GM12878 (cell line): ENCODE data around the gene DDX39A. TPM values are rescaled to one million over a fixed set of nuclear protein-coding genes. Genes with fewer than 3 reads are reported as not detected.
A peak's percentile ranks its signal among the peaks of the same experiment; 100 is the strongest.

ENCODE experiments used
- ATAC-seq: fragments of 200-7000 bp; cut with Tn5 transposase; 3 replicates; pipeline ENCODE4 v1.9.1; 2020; ENCODE audit warnings: mild to moderate bottlenecking, moderate library complexity
- BruUV-seq: library from RNA; stranded (reverse); fragments of 400-500 nt; replicated peaks from 2 replicates; lab custom pipeline; 2021; lab: Mats Ljungman, UMichigan
- CTCF ChIA-PET: fragments of 300-600 bp; sonication (Branson Sonifier 250); formaldehyde crosslinking; extraction: SDS; loops from one replicate; lab custom pipeline; 2021; ENCODE audit warnings: inconsistent platforms; lab: Yijun Ruan, JAX
- POLR2A ChIA-PET: fragments of 350-600 bp; formaldehyde crosslinking; extraction: SDS; loops from one replicate; lab custom pipeline; 2021; ENCODE audit warnings: inconsistent platforms; lab: Charles Lee
- RAD21 ChIA-PET: fragments of 300-600 bp; sonication (Branson Sonifier 250); formaldehyde crosslinking; loops from one replicate; lab custom pipeline; 2023; ENCODE audit warnings: antibody characterized with exemption; ENCODE audit not compliant: unreplicated experiment; lab: Charles Lee
- SMC1A ChIA-PET: fragments of 300-600 bp; sonication (Branson Sonifier 250); formaldehyde crosslinking; loops from one replicate; lab custom pipeline; 2023; ENCODE audit not compliant: unreplicated experiment, uncharacterized antibody; lab: Charles Lee
- DNase-seq: peaks from one replicate; pipeline ENCODE4 v3.0.0-alpha.2; 2011; ENCODE audit warnings: low read depth, low spot score
- FAIRE-seq: peaks from 3 replicates; lab custom pipeline; 2011; peaks lifted over from hg19 to GRCh38; lab: Jason Lieb, UNC
- H2AFZ ChIP-seq: 2 replicates; pipeline ENCODE4 v1.6.0; 2011; ENCODE audit warnings: low read depth, low read length, control low read depth; ENCODE audit not compliant: control insufficient read depth
- H3K27ac ChIP-seq: 2 replicates; pipeline ENCODE4 v1.5.1; 2011; ENCODE audit warnings: control low read depth; ENCODE audit not compliant: control insufficient read depth, insufficient read depth
- H3K27me3 ChIP-seq, 2 experiments: replicated peaks in 1 of 2; 2 replicates each; pipeline versions ENCODE4 v1.6.0 to v1.6.1; 2011; ENCODE audit warnings: low read length in 1 of 2; ENCODE audit not compliant: control insufficient read depth in 2 of 2, insufficient read depth in 2 of 2
- H3K36me3 ChIP-seq, 2 experiments: 2 replicates each; pipeline ENCODE4 v1.5.1; 2011; ENCODE audit warnings: low read length in 1 of 2; ENCODE audit not compliant: control insufficient read depth in 2 of 2, insufficient read depth in 2 of 2
- H3K4me1 ChIP-seq: 2 replicates; pipeline ENCODE4 v1.6.1; 2011; ENCODE audit warnings: mild to moderate bottlenecking, low read length, moderate library complexity, mixed read lengths; ENCODE audit not compliant: control insufficient read depth, insufficient read depth
- H3K4me2 ChIP-seq: 2 replicates; pipeline ENCODE4 v1.6.0; 2011; ENCODE audit warnings: control low read depth; ENCODE audit not compliant: control insufficient read depth, insufficient read depth
- H3K4me3 ChIP-seq: fragments of 200-600 bp; sonication (generic); 2 replicates; pipeline ENCODE4 v1.5.1; 2016
- H3K79me2 ChIP-seq: 2 replicates; pipeline ENCODE4 v1.6.0; 2011; ENCODE audit warnings: low read length; ENCODE audit not compliant: control insufficient read depth, insufficient read depth
- H3K9ac ChIP-seq: 2 replicates; pipeline ENCODE4 v1.8.0; 2011; ENCODE audit warnings: low read length, control low read depth, mixed read lengths; ENCODE audit not compliant: control insufficient read depth, insufficient read depth
- H3K9me3 ChIP-seq: replicated peaks from 3 replicates; pipeline ENCODE4 v1.5.1; 2011; ENCODE audit warnings: mild to moderate bottlenecking, low read length; ENCODE audit not compliant: control insufficient read depth, insufficient read depth
- H4K20me1 ChIP-seq: 2 replicates; pipeline ENCODE4 v1.6.0; 2011; ENCODE audit not compliant: control insufficient read depth, insufficient read depth
- ATF7 ChIP-seq: fragments of 450-650 bp; IDR thresholded peaks from 2 replicates; pipeline ENCODE4 v1.6.1; 2016; ENCODE audit warnings: low read depth, mild to moderate bottlenecking
- BHLHE40 ChIP-seq, 2 experiments: fragments of 450-650 bp in 1 of 2; IDR thresholded peaks; 2 replicates each; pipeline ENCODE4 v1.6.1; 2011 to 2017; ENCODE audit warnings: low read depth in 2 of 2, borderline replicate concordance in 1 of 2, improper control_type of control experiment in 1 of 2, low read length in 1 of 2, mild to moderate bottlenecking in 1 of 2
- EGR1 ChIP-seq, 2 experiments: IDR thresholded peaks; 1 replicate in 1 of 2; 2 replicates in 1 of 2; pipeline ENCODE4 v1.6.1; 2011 to 2012; ENCODE audit warnings: low read depth in 2 of 2, low read length in 2 of 2, borderline replicate concordance in 1 of 2, mild to moderate bottlenecking in 1 of 2, moderate library complexity in 1 of 2
- IKZF1 ChIP-seq: fragments of 450-650 bp; conservative IDR thresholded peaks from 2 replicates; pipeline ENCODE4 v1.6.1; 2017; ENCODE audit warnings: antibody characterized with exemption, mild to moderate bottlenecking
- KDM1A ChIP-seq: fragments of 200-600 bp; sonication (generic); IDR thresholded peaks from 2 replicates; pipeline ENCODE4 v1.6.1; 2016; ENCODE audit warnings: borderline replicate concordance
- NFIC ChIP-seq: IDR thresholded peaks from 2 replicates; pipeline ENCODE4 v1.6.1; 2012; ENCODE audit warnings: low read depth, mild to moderate bottlenecking, inconsistent platforms, low read length, moderate library complexity
- NR2F1 ChIP-seq: fragments of 450-650 bp; conservative IDR thresholded peaks from 2 replicates; pipeline ENCODE4 v1.6.1; 2017; ENCODE audit warnings: mild to moderate bottlenecking
- PAX8 ChIP-seq: fragments of 450-650 bp; IDR thresholded peaks from 2 replicates; pipeline ENCODE4 v1.6.1; 2017; ENCODE audit warnings: mild to moderate bottlenecking, moderate library complexity
- POLR2A ChIP-seq: IDR thresholded peaks from 2 replicates; pipeline ENCODE4 v1.6.1; 2011; ENCODE audit warnings: low read depth, mild to moderate bottlenecking, low read length
- RAD51 ChIP-seq: fragments of 450-650 bp; IDR thresholded peaks from 2 replicates; pipeline ENCODE4 v1.6.1; 2016; ENCODE audit warnings: moderate library complexity, mild to moderate bottlenecking, inconsistent platforms
- SIX5 ChIP-seq: IDR thresholded peaks from 2 replicates; pipeline ENCODE4 v1.6.1; 2011; ENCODE audit warnings: mild to moderate bottlenecking, low read depth, low read length, moderate library complexity; ENCODE audit not compliant: severe bottlenecking
- TAF1 ChIP-seq: IDR thresholded peaks from 2 replicates; pipeline ENCODE4 v1.6.1; 2011; ENCODE audit warnings: mild to moderate bottlenecking, low read depth, low read length, borderline replicate concordance
- USF1 ChIP-seq: IDR thresholded peaks from 2 replicates; pipeline ENCODE4 v1.6.1; 2011; ENCODE audit warnings: borderline replicate concordance, low read depth, mild to moderate bottlenecking, moderate library complexity, mixed read lengths, low read length; ENCODE audit not compliant: insufficient read depth; ENCODE audit errors: extremely low read length
- WGBS: methylation state at CpG from one replicate; pipeline ENCODE4 v1.1.6; 2016; ENCODE audit warnings: low lambda C conversion rate; ENCODE audit not compliant: insufficient replicate concordance, insufficient coverage; ENCODE audit errors: missing lambda C conversion rate; 5-methylcytosine and 5-hydroxymethylcytosine counted together
- in situ Hi-C: fragments of 300-500 bp; cut with MboI; formaldehyde crosslinking; loops from 9 replicates; pipeline ENCODE4 v1.14.3; 2018; ENCODE audit warnings: mixed read lengths
- intact Hi-C: fragments of 100-400 bp; cut with micrococcal nuclease; formaldehyde crosslinking; loops from one replicate; pipeline ENCODE4 v1.14.2; 2022; ENCODE audit not compliant: unreplicated experiment
- polyA plus RNA-seq, 11 experiments: library from polyadenylated mRNA; depleted of rRNA in 4 of 11; unstranded in 6 of 11; stranded (reverse) in 5 of 11; fragments of >200 nt; fragmentation: Nextera tagmentation in 4 of 11; fragmentation: Illumina TruSeq in 1 of 11; extraction: Ambion mirVana in 4 of 11; extraction: Trizol in 1 of 11; gene quantifications; 1 replicate in 1 of 11; 2 replicates in 10 of 11; pipeline versions ENCODE4 v1.2.1 to v1.2.3, GENCODE V29; 2011 to 2016; ENCODE audit warnings: inconsistent platforms in 2 of 11, missing spikeins in 2 of 11, low read depth in 1 of 11
- total RNA-seq, 4 experiments: library from RNA; depleted of rRNA in 3 of 4; stranded (reverse); fragments of >200 nt in 3 of 4; fragmentation: Illumina TruSeq in 1 of 4; extraction: Trizol in 1 of 4; gene quantifications; 2 replicates each; pipeline versions ENCODE4 v1.2.1 to v1.2.3, GENCODE V29; 2013 to 2021
- TF ChIP-seq, protein P1 (sequence below): IDR thresholded peaks from 2 replicates; pipeline ENCODE4 v1.6.1; 2012; ENCODE audit warnings: low read depth, low read length, improper control_type of control experiment

Gene DDX39A
- total and polyA plus RNA-seq, 10 of the 15 experiments (the other 5 are each of a cell fraction or from before 2014, with no cell fraction given): 113 to 378 (median 224) TPM

DNA sequence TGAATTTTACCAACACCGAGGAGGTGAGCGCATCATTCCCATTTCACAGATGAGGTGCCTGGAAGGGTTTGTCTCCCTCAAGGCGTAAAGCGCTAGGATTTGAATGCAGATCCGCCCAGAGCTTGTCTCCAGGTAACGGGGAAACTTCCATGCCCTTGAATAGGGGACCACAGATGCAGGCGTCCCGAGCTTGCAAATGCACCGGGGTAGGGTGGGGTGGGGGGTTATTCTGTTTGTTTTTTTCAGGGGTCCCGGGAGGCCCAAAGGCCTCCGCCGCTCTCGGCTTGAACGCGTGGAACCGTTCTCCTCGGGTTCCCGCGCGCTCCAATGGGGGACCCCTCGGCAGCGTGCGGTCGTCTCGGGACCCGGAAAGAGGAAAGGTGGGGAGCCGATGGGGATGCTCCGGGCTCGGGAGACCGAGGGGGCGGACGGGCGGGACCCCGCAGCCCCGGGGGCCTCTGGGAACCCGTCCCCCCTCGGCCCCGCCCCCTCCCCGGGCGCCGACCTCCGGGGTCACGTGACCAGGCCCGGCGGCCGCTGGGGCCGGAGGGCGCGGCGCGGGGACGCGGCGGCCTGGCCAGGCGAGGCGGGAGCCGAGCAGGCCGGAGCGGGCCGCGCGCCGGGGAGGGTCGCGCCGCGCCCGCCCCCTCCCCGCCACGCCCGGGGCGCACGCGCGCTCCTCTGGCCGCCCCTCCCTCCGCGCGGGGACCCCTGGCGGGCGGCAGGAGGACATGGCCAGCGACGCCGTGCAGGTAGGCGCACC is 13.8 kb upstream of the DDX39A start, which contains the start of gene PKN1:
PKN1 (plus strand) TSS at position 516 of the 763 bp plus-strand sequence; CDS start at position 732, 216 bp downstream.
- Histone ChIP-seq H3K36me3 (no peaks in the 10 kb centered on the region), H3K27me3 (no peaks in the 10 kb centered on the region), H3K79me2 (peaks cover 18% of the 10 kb centered on the region), H3K4me2 (peak within 1 kb of the TSS; percentile 95), H2AFZ (peak within 1 kb of the TSS; percentile 90), H3K9me3 (no peaks in the 10 kb centered on the region), H3K9ac (peak within 1 kb of the TSS; percentile 77), H3K4me1 (peaks cover 22% of the 10 kb centered on the region), H3K4me3 (peak within 1 kb of the TSS; percentile 90), H3K27ac (peak within 1 kb of the TSS; percentile 65), H4K20me1 (no peaks in the 10 kb centered on the region)
- FAIRE-seq (peak; percentile 38), ATAC-seq (peak; percentile 69), DNase-seq (no peak)
- in situ Hi-C loops (no loop called here), intact Hi-C loops (loop anchor here (2.0 to 5.0 kb wide), 2 partner anchors 39 to 48 kb away; no protein-coding TSS in a partner anchor)
- peak in 1 of 2 experiments; percentile 71; a peak in 2 of 3 replicates for TF ChIP-seq EGR1 (IDR thresholded peaks at IDR 0.05; ENCODE audit: borderline replicate concordance in 1 of 2, low read depth in 2 of 2, low read length in 2 of 2)
- TF ChIP-seq POLR2A: peak; percentile 34; the same call in 1 of the 2 replicates
- TF ChIP-seq, protein P1, sequence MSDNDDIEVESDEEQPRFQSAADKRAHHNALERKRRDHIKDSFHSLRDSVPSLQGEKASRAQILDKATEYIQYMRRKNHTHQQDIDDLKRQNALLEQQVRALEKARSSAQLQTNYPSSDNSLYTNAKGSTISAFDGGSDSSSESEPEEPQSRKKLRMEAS: 0 out of 2 replicates have a peak, but pooled peaks have one; percentile 45
- peak; percentile 11; the same call in 1 of the 2 replicates for TF ChIP-seq NR2F1
- TF ChIP-seq BHLHE40 (IDR thresholded peaks at IDR 0.05; ENCODE audit: borderline replicate concordance in 1 of 2, low read depth in 2 of 2, low read length in 1 of 2): peak; percentile 7 to 93; a peak in 2 of 4 replicates
- TF ChIP-seq PAX8: no peak
- TF ChIP-seq USF1: peak; percentile 81
- 0 out of 2 replicates have a peak, but pooled peaks have one; percentile 16 for TF ChIP-seq IKZF1
- TF ChIP-seq RAD51: peak; percentile 78
- 0 out of 2 replicates have a peak, but pooled peaks have one; percentile 10 for TF ChIP-seq TAF1
- no peak for TF ChIP-seq SIX5
- no peak for TF ChIP-seq ATF7
- no peak for TF ChIP-seq KDM1A
- TF ChIP-seq NFIC: no peak
- 3% methylated on average over 10 of the region's 85 CpGs for WGBS
- POLR2A ChIA-PET: interaction anchor here (0.5 to 1.3 kb wide), 7 partner anchors 13 to 298 kb away, joined by 3 to 6 read pairs (median 5); partner anchors contain the start of gene ASF1B
- CTCF ChIA-PET: interaction anchor here (0.8 to 5.4 kb wide), 19 partner anchors 8 to 318 kb away, joined by 3 to 42 read pairs (median 3); partner anchors contain the start of genes ASF1B and DDX39A
- SMC1A ChIA-PET: interaction anchor here (0.6 to 2.3 kb wide), 6 partner anchors 13 to 348 kb away, joined by 3 to 10 read pairs (median 4); no protein-coding TSS in a partner anchor
- RAD21 ChIA-PET: interaction anchor here (0.8 to 2.6 kb wide), 7 partner anchors 12 to 296 kb away, joined by 3 to 12 read pairs (median 6); partner anchors contain the start of genes ADGRE5, ASF1B and DNAJB1
- BruUV-seq: no TSS peak
